IMR-90 (cell line): Measurements from ENCODE around the gene IRAK3. TPM values are rescaled to one million over a fixed set of nuclear protein-coding genes. Genes with fewer than 3 reads are reported as not detected.

Source experiments
- ATAC-seq: fragments of 200-7000 bp; cut with Tn5 transposase; 2 replicates; pipeline ENCODE4 v1.9.1; 2020; ENCODE audit warnings: low read depth, mild to moderate bottlenecking, moderate library complexity
- BruUV-seq: library from RNA; stranded (reverse); fragments of 400-500 nt; replicated peaks from 2 replicates; lab custom pipeline; 2021; lab: Mats Ljungman, UMichigan
- CTCF ChIA-PET: fragments of 300-600 bp; formaldehyde crosslinking; extraction: SDS; loops from one replicate; lab custom pipeline; 2021; ENCODE audit warnings: antibody characterized with exemption; lab: Yijun Ruan, JAX
- POLR2A ChIA-PET: fragments of 300-600 bp; sonication (Branson Sonifier 250); formaldehyde crosslinking; loops from one replicate; lab custom pipeline; 2022; ENCODE audit warnings: antibody characterized with exemption; ENCODE audit not compliant: unreplicated experiment; lab: Charles Lee
- DNase-seq: peaks from one replicate; pipeline ENCODE4 v3.0.0; 2013
- H2AFZ ChIP-seq: replicated peaks from 2 replicates; pipeline ENCODE3; 2013; ENCODE audit warnings: low read length, mild to moderate bottlenecking; ENCODE audit not compliant: poor library complexity
- H2AK5ac ChIP-seq: 2 replicates; pipeline ENCODE4 v1.6.1; 2013; ENCODE audit warnings: low read depth, low read length, inconsistent platforms
- H2AK9ac ChIP-seq: replicated peaks from 2 replicates; pipeline ENCODE3; 2013; ENCODE audit warnings: mild to moderate bottlenecking, low read depth, low read length, moderate library complexity; ENCODE audit not compliant: poor library complexity
- H2BK120ac ChIP-seq: 2 replicates; pipeline ENCODE4 v1.6.1; 2013; ENCODE audit warnings: low read depth, low read length, inconsistent platforms
- H2BK15ac ChIP-seq: 3 replicates; pipeline ENCODE4 v1.6.1; 2013; ENCODE audit warnings: low read depth, low read length, inconsistent platforms
- H2BK20ac ChIP-seq: 2 replicates; pipeline ENCODE4 v1.6.1; 2013; ENCODE audit warnings: low read depth, mild to moderate bottlenecking, inconsistent platforms, low read length, moderate library complexity
- H2BK5ac ChIP-seq: 2 replicates; pipeline ENCODE4 v1.6.1; 2013; ENCODE audit warnings: mild to moderate bottlenecking, low read depth, low read length, inconsistent platforms; ENCODE audit not compliant: poor library complexity, severe bottlenecking
- H3K14ac ChIP-seq: replicated peaks from 2 replicates; pipeline ENCODE4 v1.6.1; 2013; ENCODE audit warnings: low read depth, low read length, inconsistent platforms
- H3K18ac ChIP-seq: 2 replicates; pipeline ENCODE4 v1.6.1; 2013; ENCODE audit warnings: low read depth, low read length, control low read depth
- H3K23ac ChIP-seq: 2 replicates; pipeline ENCODE4 v1.6.1; 2013; ENCODE audit warnings: low read depth, low read length, inconsistent platforms
- H3K27ac ChIP-seq: 2 replicates; pipeline ENCODE4 v1.5.1; 2013; ENCODE audit warnings: mild to moderate bottlenecking, control low read depth, low read length; ENCODE audit not compliant: insufficient read depth
- H3K27me3 ChIP-seq: 2 replicates; pipeline ENCODE4 v1.6.1; 2013; ENCODE audit warnings: low read length; ENCODE audit not compliant: control insufficient read depth, insufficient read depth
- H3K36me3 ChIP-seq: 2 replicates; pipeline ENCODE4 v1.6.1; 2013; ENCODE audit warnings: low read length, mixed read lengths; ENCODE audit not compliant: control insufficient read depth, insufficient read depth
- H3K4ac ChIP-seq: 2 replicates; pipeline ENCODE4 v1.6.1; 2013; ENCODE audit warnings: low read depth, low read length, inconsistent platforms
- H3K4me1 ChIP-seq: 2 replicates; pipeline ENCODE4 v1.6.1; 2013; ENCODE audit warnings: low read length, mixed read lengths; ENCODE audit not compliant: control insufficient read depth, insufficient read depth
- H3K4me2 ChIP-seq: 2 replicates; pipeline ENCODE4 v1.6.1; 2013; ENCODE audit warnings: low read depth, mild to moderate bottlenecking, control low read depth, low read length, moderate library complexity
- H3K4me3 ChIP-seq: 2 replicates; pipeline ENCODE4 v1.5.1; 2013; ENCODE audit warnings: low read depth, mild to moderate bottlenecking, control low read depth, low read length, moderate library complexity; ENCODE audit not compliant: insufficient read depth
- H3K56ac ChIP-seq: 2 replicates; pipeline ENCODE4 v1.6.1; 2013; ENCODE audit warnings: low read length, inconsistent platforms; ENCODE audit not compliant: insufficient read depth; ENCODE audit errors: extremely low read depth
- H3K79me1 ChIP-seq, 2 experiments: 2 replicates each; pipeline ENCODE4 v1.6.1; 2013; ENCODE audit warnings: low read length in 2 of 2, inconsistent platforms in 1 of 2, low read depth in 1 of 2
- H3K9ac ChIP-seq: 2 replicates; pipeline ENCODE4 v1.6.1; 2013; ENCODE audit warnings: low read depth, low read length, control low read depth
- H3K9me1 ChIP-seq: 2 replicates; pipeline ENCODE4 v1.6.1; 2013; ENCODE audit warnings: low read length, inconsistent platforms; ENCODE audit not compliant: insufficient read depth
- H3K9me3 ChIP-seq: 2 replicates; pipeline ENCODE4 v1.6.1; 2013; ENCODE audit warnings: low read length; ENCODE audit not compliant: control insufficient read depth, insufficient read depth
- H4K20me1 ChIP-seq: 2 replicates; pipeline ENCODE4 v1.6.1; 2013; ENCODE audit warnings: low read length, inconsistent platforms; ENCODE audit not compliant: insufficient read depth
- H4K5ac ChIP-seq: 2 replicates; pipeline ENCODE4 v1.6.1; 2013; ENCODE audit warnings: mild to moderate bottlenecking, low read depth, low read length, control low read depth
- H4K8ac ChIP-seq, 2 experiments: 2 replicates each; pipeline ENCODE4 v1.6.1; 2013; ENCODE audit warnings: low read depth in 2 of 2, low read length in 2 of 2, control low read depth in 1 of 2, inconsistent platforms in 1 of 2
- H4K91ac ChIP-seq: 2 replicates; pipeline ENCODE4 v1.6.1; 2013; ENCODE audit warnings: low read depth, low read length, inconsistent platforms; ENCODE audit not compliant: insufficient read depth
- NFE2L2 ChIP-seq: fragments of 150-350 bp; IDR thresholded peaks from 2 replicates; pipeline ENCODE4 v1.6.1; 2016; ENCODE audit warnings: low read depth, mild to moderate bottlenecking, low read length
- WGBS, 2 experiments: methylation state at CpG; one replicate each; pipeline versions ENCODE4 v1.1.5 to v1.1.7; 2013; ENCODE audit warnings: missing lambda C conversion rate in 2 of 2; ENCODE audit not compliant: insufficient read length in 1 of 2; ENCODE audit errors: extremely low coverage in 2 of 2; 5-methylcytosine and 5-hydroxymethylcytosine counted together
- dilution Hi-C: fragments of 300-500 bp; cut with HindIII; formaldehyde crosslinking; loops from one replicate; pipeline ENCODE4 v1.14.3; 2018; ENCODE audit warnings: low sequenced_read_pairs; ENCODE audit not compliant: unreplicated experiment
- in situ Hi-C: fragments of 300-500 bp; cut with MboI; formaldehyde crosslinking; loops from 3 replicates; pipeline ENCODE4 v1.14.3; 2019; ENCODE audit warnings: low sequenced_read_pairs, inconsistent platforms, mixed read lengths
- intact Hi-C: fragments of 100-400 bp; cut with micrococcal nuclease; formaldehyde crosslinking; loops from 2 replicates; pipeline ENCODE4 v1.10.0; 2022
- polyA plus RNA-seq, 3 experiments: library from polyadenylated mRNA; depleted of rRNA; stranded (reverse); fragments of >200 nt; gene quantifications; 2 replicates each; pipeline ENCODE4 v1.2.3, GENCODE V29; 2012; ENCODE audit warnings: low replicate concordance in 1 of 3
- total RNA-seq: library from RNA; depleted of rRNA; stranded (reverse); fragments of >200 nt; gene quantifications from 2 replicates; pipeline ENCODE4 v1.2.3, GENCODE V29; 2012

IRAK3 gene
- total and polyA plus RNA-seq, 2 of the 4 experiments (the other 2 are of a cell fraction) = 0.53 to 0.72 TPM

DNA sequence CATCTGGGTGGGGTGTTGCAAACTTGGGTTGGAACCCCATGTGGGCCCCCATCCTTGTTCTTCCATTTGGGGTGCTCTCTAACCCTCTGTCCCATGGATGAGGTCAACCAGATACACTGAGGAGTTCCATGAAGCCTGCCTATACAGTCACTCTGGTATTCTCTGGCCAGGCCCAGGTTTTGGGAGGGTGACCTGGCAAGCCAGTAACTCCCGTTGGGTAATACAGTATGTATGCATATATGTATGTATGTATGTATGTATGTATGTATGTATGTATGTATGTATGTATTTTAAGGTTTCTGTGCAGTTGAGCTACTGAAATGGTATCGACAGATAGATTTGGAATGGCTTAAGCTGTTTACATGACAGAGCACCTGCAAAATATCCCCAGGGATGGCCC lies 100.5 kb downstream of the IRAK3 start:
- H3K36me3 ChIP-seq = no peaks in the 10 kb centered on the region
- ChIA-PET CTCF (no interaction called here), POLR2A (no interaction called here)
- H3K9me3 ChIP-seq = no peaks in the 10 kb centered on the region
- dilution Hi-C loops (no loop called here), in situ Hi-C loops (no loop called here), intact Hi-C loops (no loop called here)
- no peak overlapping the region for H3K9ac ChIP-seq
- H2BK15ac ChIP-seq = no peak overlapping the region
- no peak overlapping the region for H4K91ac ChIP-seq
- H4K5ac ChIP-seq = no peak overlapping the region
- WGBS, 2 experiments = 63% methylated on average over 1 of the region's 2 CpGs; no CpG with 5 or more reads in 1 of the 2 experiments
- H3K4me3 ChIP-seq = no peak overlapping the region
- H2AFZ ChIP-seq = no peak overlapping the region
- H2AK5ac ChIP-seq = no peak overlapping the region
- H3K14ac ChIP-seq = no peak overlapping the region
- H4K20me1 ChIP-seq = no peaks in the 10 kb centered on the region
- no peak overlapping the region for H2AK9ac ChIP-seq
- no peak overlapping the region for H3K23ac ChIP-seq
- H2BK20ac ChIP-seq = no peak overlapping the region
- H2BK120ac ChIP-seq = no peak overlapping the region
- BruUV-seq = no TSS peak
- H3K9me1 ChIP-seq = no peaks in the 10 kb centered on the region
- DNase-seq (no peak), ATAC-seq (no peak)
- no peaks in the 10 kb centered on the region for H3K4me1 ChIP-seq
- H3K4me2 ChIP-seq = no peak overlapping the region
- no peaks in the 10 kb centered on the region for H3K79me1 ChIP-seq
- no peak overlapping the region for H3K56ac ChIP-seq
- H3K18ac ChIP-seq = no peak overlapping the region
- H4K8ac ChIP-seq = no peak overlapping the region
- H3K27me3 ChIP-seq = peaks cover 4% of the 10 kb centered on the region
- no peak for TF ChIP-seq NFE2L2
- no peak overlapping the region for H3K27ac ChIP-seq
- no peak overlapping the region for H2BK5ac ChIP-seq
- no peak overlapping the region for H3K4ac ChIP-seq
